EH (cell line): Measurements from ENCODE around the gene PRKAG2.

Experiments used
- DNase-seq: peaks from one replicate; pipeline ENCODE4 v3.0.0-alpha.2; 2015; ENCODE audit warnings: low read depth

PRKAG2 gene

DNA sequence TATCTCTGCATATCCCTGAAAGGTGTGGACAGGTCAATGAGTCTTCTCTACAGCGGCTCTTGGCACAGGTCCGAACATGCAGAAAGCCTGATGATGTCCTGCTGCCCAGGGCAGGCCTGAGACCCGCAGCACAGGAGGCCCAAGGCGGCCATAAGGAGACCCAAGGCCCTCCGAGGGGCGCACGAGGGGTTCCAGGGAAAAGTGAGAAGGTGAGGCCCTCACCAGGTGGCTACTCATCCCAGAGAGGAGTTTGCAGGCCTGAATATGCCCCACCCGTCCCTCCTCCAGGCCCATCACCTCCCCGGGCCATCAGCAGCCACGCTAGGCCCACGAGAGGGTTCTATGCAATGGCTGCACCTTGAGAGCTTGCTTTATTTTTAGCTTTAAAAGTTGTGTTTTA lies 183.8 kb downstream of the PRKAG2 start:
- DNase-seq, result no peak

DNA sequence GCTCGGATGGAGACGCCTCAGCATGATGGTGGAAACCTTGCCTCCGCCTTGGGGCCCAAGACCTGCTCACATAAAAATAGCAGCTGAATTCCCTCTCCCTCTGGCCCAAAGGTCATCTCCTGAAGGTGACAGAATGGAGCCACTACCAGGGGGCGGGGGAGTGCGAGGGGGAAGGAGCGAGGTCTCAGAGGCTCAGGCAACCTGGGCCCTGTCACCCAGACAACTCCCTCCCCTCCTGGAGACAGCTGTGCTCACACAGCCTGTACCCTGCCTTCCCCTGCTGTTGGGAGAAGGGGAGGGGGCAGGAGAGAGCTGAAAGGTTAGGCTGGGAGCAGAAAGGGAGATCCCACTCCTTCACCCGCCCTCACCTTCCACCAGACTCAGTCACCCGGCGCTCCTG lies 184.2 kb downstream of the PRKAG2 start:
- DNase-seq, result no peak

DNA sequence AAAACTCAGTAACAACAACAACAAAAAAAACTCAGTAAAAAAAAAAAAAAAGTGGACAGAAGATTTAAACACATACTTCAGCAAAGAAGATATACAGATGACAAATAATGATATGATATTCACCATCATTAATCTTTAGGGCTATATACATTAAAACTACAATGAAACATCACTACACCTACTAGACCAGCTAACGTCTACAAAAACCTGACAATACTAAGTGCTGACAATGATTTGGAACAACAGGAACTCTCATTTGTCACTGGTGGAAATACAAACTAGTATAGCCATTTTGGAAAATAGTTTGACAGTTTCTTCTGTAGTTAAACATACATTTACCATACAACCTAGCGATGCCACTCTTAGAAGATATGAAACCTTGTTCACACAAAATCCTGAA lies 185.5 kb downstream of the PRKAG2 start:
- no peak for DNase-seq

DNA sequence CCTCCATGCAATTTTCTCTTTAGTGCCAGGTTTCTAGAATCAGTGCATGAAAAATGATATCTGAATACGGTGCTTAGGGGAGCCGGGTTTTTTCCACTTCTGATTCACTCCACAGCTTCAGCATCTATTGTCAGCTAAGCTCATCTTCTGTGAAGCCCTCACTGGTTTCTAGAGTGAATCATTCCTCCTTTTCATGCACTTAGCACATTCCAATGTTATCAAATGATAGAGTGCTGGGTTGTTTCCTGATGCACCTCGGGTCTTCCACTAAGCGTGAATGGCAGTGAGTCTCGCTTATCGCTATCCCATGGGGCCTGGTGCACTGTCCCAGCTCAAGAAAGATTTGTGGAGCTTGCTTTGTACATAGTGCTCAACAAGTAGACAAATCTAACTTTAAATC lies 186.3 kb downstream of the PRKAG2 start:
- peak; percentile 62 for DNase-seq

DNA sequence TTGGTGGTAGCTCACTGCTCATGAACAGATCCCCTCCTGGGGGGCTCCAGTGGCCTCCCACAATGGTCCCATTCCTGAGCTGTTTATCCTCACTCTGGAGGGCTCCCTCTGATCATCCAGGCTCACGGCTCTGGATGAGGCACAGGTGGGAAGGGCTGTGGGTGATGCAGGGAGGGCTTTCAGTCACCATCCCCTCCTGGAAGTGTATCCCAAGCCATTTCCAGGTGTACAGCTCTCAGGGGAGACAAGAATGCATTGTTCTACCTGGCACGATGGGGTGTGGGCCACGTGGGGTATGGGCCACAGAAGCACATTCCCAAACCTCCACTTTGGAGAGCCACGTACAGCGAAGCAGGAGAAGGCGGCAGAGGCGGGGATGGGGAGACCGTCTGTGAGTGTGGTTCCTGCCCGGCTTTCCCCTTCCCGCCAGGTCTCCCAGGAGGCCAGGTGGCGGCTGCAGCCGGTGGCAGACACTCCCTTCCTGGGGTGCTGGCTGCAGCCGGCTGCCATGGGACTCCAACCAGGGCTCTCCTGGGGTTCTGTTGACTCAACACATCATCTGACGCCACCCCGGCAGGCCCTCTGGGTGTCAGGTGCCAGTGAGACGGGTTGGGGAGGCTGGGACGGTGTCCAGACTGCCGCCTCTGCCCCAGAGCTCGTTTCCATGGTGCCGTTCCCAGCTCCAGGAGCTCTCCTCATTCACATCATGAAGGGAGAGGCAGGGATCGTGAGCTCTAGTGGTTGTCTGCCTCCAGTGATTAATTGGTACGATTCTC lies 187.5 kb downstream of the PRKAG2 start:
- no peak for DNase-seq

DNA sequence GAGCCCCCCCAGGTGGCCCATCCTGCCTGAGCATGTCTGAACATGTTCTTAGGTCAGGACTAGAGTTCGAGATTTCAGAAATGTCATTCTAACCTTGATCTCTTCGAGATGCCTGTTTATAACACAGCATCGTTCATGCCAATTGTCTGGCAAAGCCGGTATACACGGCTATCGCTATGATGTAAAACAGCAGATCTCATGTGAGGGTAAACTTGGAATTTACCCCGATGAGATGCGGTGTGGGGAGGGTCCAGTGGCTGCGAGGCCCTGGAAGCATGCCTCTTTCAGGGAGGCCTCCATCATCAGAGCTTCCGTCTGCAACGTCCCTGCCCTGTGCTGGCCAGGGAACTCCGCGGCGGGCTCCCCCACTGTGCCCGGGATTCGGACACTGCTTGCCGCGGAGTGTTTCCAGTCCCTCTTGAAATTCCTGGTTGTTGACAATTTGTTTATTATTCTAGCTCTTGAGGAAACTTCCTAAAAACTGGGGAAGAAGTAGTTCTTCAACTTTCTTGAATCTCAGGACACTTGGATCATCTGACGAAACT lies 188.6 kb downstream of the PRKAG2 start:
- DNase-seq, result no peak

DNA sequence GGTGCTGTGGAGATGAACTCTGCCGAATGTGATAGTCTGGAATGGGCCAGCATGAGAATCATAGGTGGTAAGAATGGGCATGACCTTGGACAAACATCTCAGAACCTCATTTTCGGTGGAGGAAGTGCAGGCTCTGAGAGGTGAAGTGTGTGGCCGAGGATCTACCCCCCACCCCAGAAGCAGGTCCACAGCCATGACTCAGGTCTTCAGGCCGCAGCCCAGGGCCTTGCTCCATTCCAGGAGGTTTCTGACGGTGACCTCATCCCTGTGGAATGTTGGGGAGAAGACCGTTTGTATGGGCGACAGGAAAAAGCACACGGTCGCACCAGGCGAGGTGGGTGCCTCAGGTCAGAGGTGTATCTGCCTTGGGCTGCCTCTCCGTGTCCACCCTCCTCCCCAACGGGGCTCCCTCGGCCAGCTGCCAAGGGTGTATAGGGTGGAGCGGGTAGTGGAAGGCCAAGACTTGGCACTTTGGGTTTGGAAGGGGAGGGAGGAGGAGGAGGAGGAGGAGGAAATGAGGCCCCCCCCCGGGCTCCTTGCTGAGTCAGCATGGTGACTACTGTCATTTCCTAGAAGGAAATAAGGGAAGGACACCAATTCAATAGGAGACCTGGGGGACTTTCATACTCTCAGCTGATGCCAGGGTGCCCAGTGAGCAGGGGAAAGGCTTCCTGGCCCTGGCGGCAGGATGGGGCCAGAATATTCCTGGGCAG lies 189.2 kb downstream of the PRKAG2 start:
- DNase-seq, result peak; percentile 98

DNA sequence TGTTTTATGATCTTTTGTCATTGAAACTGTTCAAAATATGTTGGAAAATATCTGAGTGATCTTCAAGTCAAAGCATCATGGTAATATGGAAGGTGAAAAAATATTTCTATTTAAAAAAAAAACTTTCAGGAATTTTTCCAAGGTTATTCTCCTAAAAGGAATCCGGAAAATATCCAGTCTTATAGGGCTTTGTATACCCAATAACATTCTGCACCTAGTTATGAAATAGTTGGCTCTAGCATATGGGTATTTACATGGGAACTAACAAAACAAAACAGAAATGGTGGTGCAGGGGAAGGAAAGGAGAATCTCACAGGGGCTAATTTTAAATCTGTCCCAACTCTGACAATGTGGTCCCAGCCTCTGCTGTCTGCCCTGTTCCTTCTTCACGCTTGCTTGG lies 190.1 kb downstream of the PRKAG2 start:
- DNase-seq, result peak; percentile 34

DNA sequence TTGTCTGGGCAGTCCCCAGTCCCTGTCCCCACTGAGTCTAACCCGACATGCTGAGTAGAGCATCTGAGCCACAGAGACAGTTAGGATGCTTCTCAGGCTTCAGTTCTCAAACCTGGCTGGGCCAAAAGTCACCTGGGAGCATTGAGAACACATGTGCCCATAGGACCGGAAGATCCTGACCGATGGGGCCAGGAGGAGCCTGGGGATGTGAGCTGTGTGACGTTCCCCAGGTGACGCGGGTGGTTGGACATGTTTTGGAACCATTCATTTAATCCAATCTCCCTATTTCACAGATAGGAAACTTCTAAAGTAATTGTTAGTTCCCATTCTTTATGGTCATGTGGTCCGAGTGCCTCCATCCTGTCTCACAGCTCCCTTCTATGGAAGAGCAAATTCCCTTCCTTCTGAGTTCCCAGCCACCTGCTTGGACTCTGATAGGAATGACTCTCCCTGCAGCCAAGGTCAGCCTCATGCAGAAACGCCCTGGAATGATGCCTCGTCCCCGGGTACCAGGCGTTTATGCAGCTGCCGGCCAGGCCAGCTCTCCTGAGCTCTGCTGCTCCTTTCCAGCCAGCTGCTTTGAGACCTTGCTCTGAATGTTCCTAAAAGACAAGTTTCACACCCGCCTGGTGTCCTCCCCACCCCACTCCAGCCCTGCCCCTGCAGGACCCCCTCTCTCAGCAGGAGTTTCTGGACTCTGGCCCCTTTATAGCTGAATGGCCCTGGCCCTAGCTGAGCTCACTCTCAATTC lies 190.7 kb downstream of the PRKAG2 start:
- DNase-seq, result no peak

DNA sequence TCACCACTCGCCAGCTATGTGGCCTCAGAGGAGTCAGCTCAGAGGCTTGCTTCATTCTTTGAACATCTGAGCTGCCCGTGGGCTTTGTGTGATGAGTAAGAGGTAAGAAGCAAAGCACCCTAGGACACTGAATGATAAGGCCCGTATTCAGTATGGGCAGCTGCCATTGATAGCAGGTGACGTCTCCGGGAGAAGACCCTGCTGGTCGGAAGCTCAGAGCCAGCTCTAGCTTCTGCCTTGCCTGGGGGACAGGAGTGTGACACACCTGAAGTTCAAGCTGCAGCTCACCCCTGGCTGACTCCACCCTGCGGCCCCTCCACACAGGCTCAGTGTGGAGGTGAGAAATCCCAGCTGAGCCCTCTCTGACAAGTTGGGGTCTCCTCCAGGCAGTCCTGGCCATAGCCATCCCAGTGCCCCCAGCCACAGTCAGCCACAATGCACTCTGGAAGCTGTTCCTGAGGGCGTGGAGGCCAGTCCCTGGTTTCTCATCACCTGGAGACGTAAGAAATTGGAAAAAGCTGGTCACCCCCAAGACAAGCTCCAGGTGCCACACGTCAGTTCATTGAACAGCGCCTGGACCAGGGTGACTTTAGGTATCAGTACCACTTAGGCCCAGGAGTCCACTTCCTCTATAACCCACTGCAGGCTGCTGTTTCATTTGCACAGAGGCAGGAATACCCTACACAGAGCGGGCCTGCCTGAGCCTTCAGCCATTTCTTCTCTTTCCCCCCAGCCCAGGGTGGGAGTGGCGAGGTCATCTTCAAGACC lies 192.3 kb downstream of the PRKAG2 start:
- DNase-seq, result peak; percentile 58

DNA sequence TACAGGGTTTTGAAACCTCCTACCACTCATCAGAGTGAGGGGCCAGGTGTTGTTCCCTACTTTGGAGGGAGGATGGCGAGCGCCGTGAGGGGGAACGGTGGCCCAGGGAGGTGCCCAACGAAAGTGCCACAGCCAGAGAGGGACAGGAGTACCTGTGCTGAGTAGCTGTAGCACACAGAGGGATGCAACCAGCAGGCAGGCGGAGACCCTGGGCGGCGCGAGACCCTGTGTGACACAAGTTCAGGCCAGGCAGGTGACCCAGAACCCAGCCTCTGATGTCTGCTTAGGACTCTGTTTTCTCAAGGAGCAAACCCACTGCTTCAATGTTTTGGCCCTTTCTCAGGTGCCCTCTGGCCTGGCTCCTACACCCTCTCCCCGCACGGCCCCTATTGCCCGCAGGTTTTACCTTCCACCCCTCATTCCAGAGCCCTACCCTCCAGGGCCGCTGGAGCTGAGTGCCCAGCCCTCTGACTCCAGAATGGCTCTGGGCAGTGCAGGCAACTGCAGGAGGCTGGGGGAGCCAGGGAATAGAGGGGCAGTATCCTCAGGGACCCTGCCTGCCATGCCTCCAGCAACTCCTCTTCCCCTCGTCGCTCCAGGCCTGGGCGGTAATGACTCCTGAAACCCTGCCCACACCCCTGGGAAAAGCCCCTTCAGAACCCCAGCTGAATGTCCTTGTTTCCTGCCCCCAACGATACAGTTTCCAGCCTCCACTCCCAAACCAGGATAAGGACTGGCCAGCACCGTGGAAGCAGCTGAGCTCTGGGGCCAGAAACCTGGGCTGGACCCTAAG lies 193.1 kb downstream of the PRKAG2 start:
- DNase-seq, result no peak

DNA sequence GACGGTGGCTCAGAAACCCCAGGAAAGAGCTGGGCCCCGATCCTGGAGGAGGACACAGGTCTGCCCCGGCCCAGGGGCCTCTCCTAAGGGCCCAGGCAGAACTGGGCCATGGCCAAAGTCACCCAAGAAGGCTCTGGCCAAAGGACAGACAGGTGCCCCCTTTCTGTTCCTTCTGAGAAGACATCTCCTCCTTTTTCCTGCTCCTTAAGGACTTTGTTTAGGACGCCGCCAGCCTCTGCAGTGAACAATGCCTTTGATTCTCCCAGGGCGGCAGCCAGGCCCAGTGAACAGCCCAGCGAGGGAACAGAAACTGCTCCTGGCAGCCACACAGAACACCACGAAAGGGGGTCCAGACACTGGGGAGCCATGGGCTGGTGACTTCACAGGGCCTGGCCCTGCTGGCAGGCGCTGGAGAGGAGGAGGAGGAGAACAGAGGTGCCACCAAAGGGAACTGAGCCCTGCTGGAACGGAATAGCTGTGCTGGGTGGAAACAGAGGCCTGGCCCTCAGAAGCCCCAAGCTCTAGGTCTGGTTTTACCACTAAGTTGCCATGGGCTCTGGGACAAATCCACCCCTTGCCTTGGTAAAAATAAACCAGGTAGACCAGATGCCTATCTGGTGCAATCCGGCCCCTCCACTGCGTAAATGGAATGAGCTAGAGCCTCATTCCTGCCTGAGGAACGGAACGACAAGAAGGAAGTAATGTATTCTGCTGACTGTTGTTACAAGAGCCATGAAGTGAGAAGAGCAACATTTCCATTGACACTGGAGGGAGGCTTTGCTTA lies 193.9 kb downstream of the PRKAG2 start:
- DNase-seq, result no peak

DNA sequence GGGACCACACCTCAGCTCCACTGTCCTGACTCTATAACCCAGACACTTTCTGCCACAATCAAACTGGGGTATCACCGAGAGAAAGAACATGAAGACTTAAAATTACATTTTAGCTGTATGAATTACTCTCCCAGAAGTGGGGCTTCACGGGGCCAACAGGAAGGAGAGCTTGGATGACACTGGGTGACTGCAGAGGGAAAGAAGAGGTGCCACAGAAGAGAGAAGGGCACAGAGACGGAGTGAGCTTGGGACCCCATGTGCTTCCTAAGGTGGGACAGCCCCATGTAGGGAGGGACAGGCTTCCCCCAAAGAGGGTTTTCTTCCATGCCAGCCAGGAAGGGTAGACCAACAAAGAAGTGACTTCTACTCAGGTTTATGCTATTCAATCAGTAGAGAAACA lies 195.2 kb downstream of the PRKAG2 start:
- DNase-seq, result no peak

DNA sequence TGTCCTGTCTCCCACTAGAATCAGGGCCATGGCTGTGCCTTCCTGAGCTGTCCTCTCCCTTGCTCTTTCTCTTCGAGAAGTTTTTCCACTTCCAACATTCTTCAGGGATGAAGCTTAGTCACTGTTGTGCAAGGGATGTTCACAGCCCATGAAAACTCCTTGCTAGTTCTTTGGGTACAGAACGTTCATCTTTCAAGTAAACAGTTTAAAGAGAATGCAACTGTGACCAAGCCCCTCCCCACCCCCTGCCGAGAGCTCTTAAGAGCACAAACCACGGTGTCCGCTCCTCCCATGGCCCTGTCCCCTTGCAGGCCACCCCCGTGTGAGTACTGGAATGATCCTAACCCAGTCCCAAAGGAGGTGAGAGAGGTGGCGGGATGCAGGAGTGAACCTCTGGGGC lies 196.1 kb downstream of the PRKAG2 start:
- DNase-seq, result peak; percentile 78

DNA sequence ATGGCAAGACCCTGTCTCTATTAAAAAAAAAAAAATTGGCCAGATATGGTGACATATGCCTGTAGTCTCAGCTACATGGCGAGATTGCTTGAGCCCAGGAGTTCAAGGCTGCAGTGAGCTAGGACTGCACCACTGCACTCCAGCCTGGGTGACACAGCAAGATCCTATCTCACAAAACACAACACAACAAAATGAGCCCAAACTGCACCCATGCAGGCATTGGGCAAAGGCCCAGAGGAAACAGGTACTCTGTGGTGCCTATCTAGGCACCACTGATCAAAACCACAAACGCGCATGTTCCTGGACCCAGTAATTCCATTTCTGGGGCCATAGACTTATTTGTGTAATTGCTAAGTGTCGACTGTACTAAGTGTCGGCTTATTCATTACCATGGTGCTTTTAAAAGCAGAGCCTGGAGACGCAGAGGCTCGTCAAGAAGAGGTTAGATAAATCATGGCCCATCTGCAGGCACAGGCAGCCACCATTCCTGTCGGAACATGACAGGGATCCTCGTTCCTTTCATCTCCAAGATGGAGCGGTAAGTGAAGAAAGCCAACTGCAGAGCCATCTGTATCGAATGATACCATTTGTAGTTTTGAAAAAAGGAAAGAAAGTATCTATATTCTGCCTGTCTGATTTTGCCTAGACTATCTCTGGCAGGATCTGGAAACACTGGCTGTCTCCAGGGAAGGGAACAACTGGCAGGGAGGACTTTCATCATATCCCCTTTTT lies 196.9 kb downstream of the PRKAG2 start:
- DNase-seq, result no peak

DNA sequence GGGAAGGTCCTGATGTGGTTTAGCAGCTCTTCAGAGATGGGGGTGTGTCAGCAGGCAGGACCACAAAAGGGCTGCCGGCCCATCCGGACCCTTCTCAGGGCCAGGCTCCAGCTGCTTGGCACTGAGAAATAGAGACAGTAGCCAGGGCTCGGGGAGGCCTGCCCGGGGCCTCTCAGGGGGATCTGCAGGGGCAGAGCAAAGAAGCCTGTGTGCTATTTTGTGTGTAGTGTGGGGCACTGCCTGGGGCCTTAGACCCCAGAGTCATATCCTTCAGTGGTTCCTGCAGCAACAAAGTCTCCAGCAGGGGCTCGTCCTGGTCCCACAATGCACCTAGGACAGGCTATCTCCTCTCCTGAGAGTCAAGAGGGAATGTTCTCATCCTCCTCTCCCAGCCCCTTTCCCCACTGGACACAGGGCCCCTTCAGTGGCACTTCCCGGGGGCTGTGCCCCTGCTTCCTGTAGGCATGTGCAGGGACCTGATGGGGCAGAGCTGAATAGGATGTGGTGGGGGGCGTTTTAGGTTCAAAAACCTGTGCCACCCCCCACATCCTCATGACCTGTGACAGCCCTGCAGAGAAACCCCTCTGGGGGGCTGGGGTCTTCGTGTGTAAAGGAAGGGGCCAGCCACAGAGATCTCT lies 197.7 kb downstream of the PRKAG2 start:
- no peak for DNase-seq

DNA sequence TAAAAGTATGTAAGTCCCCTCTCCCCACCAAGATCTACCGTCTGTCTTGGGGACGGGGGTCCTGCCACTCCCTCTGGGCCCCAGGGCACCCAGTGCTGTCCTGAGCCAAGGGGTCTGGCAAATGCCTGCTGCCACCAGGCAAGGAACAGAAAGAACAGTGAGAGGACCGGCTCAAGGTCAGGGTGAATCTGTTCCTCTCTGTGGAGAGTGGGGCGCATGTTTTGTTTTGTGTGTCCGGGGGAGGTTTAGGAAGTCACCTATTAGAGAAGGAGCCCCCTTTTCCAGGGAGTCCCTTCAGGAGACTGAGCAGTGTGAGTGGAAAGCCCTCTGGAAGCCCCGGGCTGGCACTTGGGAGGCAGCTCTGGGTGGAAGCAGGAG lies 198.7 kb downstream of the PRKAG2 start:
- DNase-seq, result no peak

DNA sequence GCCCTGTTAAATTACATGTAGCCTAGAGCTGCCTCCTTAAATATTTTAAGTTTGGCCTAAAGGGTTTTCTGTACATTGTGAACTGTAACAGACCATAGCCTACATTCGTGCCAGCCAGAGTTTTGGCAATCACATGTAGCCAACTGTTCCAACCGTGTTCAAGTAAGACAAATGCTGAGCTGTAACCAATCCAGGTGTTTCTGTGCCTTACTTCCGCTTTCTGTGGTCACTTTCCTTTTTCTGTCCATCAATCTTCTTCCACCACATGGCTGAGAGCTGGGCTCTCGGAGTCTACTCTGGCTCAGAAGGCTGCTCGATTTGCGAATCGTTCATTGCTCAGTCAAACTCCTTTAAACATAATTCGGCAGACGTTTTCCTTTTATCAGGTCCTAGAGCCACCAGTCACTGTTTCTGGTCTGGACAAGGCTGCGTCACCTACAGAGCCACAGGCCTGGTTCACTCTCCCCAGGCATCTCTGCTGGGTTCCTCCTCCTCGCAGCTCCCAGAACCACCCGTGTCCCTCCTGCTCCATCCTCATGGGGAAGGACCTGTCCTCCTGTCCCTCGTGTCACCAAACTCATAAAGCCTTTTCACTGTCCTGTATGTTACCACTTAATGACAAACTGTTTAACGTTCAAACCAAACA lies 199.2 kb downstream of the PRKAG2 start:
- no peak for DNase-seq

DNA sequence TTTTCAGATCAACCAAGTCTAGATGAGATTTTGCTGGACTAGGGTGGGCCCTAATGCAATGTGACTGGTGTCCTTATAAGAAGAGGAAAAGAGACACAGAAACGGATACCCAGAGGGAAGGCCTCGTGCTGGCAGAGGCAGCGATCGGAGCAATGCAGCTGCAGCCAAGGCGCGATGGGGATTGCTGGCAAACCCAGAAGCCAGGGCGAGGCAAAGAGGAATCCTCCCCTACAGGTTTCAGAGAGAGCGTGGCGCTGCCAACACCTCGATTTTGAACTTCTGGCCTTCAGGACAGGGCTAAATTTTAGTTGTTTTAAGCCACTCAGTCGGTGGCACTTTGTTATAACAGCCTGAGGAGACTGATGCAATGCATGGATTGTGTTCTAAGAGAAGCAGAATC lies 200.2 kb downstream of the PRKAG2 start:
- DNase-seq, result no peak
